ENCODE measurements around the gene GIT2.

The GIT2 gene

GRCh38 chr12:110004598-110004997 is 8.4 kb upstream of the GIT2 start:
- Histone ChIP-seq H3K9ac (ENCODE audit: low read depth, low read length) (no peak overlapping the region), H3K4me1 (ENCODE audit: control insufficient read depth, insufficient read depth, low read length) (peaks cover 7% of the 10 kb centered on the region), H3K27me3 (ENCODE audit: control insufficient read depth, insufficient read depth, low read length) (peaks cover 9% of the 10 kb centered on the region), H3K36me3 (ENCODE audit: control insufficient read depth, insufficient read depth, low read length) (no peaks in the 10 kb centered on the region), H3K27ac (ENCODE audit: low read depth, low read length) (no peak overlapping the region), H3K4me3 (ENCODE audit: low read depth, low read length) (no peak overlapping the region), H3K9me3 (ENCODE audit: control insufficient read depth, insufficient read depth, low read length) (no peaks in the 10 kb centered on the region)

- Histone ChIP-seq H3K27ac (ENCODE audit: low read depth, low read length) (no peak overlapping the region), H3K4me3 (ENCODE audit: low read depth, low read length) (no peak overlapping the region), H3K9me3 (ENCODE audit: control insufficient read depth, insufficient read depth, low read length) (no peaks in the 10 kb centered on the region), H3K27me3 (ENCODE audit: control insufficient read depth, insufficient read depth, low read length) (peaks cover 9% of the 10 kb centered on the region), H3K9ac (ENCODE audit: low read depth, low read length) (no peak overlapping the region), H3K4me1 (ENCODE audit: control insufficient read depth, insufficient read depth, low read length) (peaks cover 7% of the 10 kb centered on the region), H3K36me3 (ENCODE audit: control insufficient read depth, insufficient read depth, low read length) (no peaks in the 10 kb centered on the region)
Observed at GRCh38 chr12:110002676-110003515, 6.7 kb upstream of the GIT2 start.

GRCh38 chr12:110001596-110001995 is 5.4 kb upstream of the GIT2 start:
- no peaks in the 10 kb centered on the region for H3K36me3 ChIP-seq (ENCODE audit: control insufficient read depth, insufficient read depth, low read length)
- H3K4me3 ChIP-seq (ENCODE audit: low read depth, low read length) = no peak overlapping the region
- no peaks in the 10 kb centered on the region for H3K9me3 ChIP-seq (ENCODE audit: control insufficient read depth, insufficient read depth, low read length)
- H3K27ac ChIP-seq (ENCODE audit: low read depth, low read length) = no peak overlapping the region
- peaks cover 9% of the 10 kb centered on the region for H3K27me3 ChIP-seq (ENCODE audit: control insufficient read depth, insufficient read depth, low read length)
- peaks cover 7% of the 10 kb centered on the region for H3K4me1 ChIP-seq (ENCODE audit: control insufficient read depth, insufficient read depth, low read length)
- no peak overlapping the region for H3K9ac ChIP-seq (ENCODE audit: low read depth, low read length)

- Histone ChIP-seq H3K4me1 (ENCODE audit: control insufficient read depth, insufficient read depth, low read length) (peaks cover 11% of the 10 kb centered on the region), H3K36me3 (ENCODE audit: control insufficient read depth, insufficient read depth, low read length) (no peaks in the 10 kb centered on the region), H3K27ac (ENCODE audit: low read depth, low read length) (no peak overlapping the region), H3K9me3 (ENCODE audit: control insufficient read depth, insufficient read depth, low read length) (no peaks in the 10 kb centered on the region), H3K4me3 (ENCODE audit: low read depth, low read length) (peak overlapping the region; percentile 93), H3K27me3 (ENCODE audit: control insufficient read depth, insufficient read depth, low read length) (peaks cover 9% of the 10 kb centered on the region), H3K9ac (ENCODE audit: low read depth, low read length) (no peak overlapping the region; the same call in 1 of the 2 replicates)
Observed at GRCh38 chr12:109999983-110000505, 3.9 kb upstream of the GIT2 start.

- H3K36me3 ChIP-seq (ENCODE audit: control insufficient read depth, insufficient read depth, low read length) = no peaks in the 10 kb centered on the region
- H3K4me3 ChIP-seq (ENCODE audit: low read depth, low read length) = peak overlapping the region; percentile 93
- no peaks in the 10 kb centered on the region for H3K9me3 ChIP-seq (ENCODE audit: control insufficient read depth, insufficient read depth, low read length)
- H3K9ac ChIP-seq (ENCODE audit: low read depth, low read length) = no peak overlapping the region; the same call in 1 of the 2 replicates
- H3K27me3 ChIP-seq (ENCODE audit: control insufficient read depth, insufficient read depth, low read length) = peaks cover 9% of the 10 kb centered on the region
- H3K27ac ChIP-seq (ENCODE audit: low read depth, low read length) = no peak overlapping the region
- peaks cover 14% of the 10 kb centered on the region for H3K4me1 ChIP-seq (ENCODE audit: control insufficient read depth, insufficient read depth, low read length)
Observed at GRCh38 chr12:109999649-109999971, 3.4 kb upstream of the GIT2 start.

GRCh38 chr12:109998904-109999648 is 2.9 kb upstream of the GIT2 start, which contains the start of gene ANKRD13A:
Gene ANKRD13A (plus strand): TSS chr12:109999430. CDS start chr12:109999689, 259 bp downstream.
- H3K36me3 ChIP-seq (ENCODE audit: control insufficient read depth, insufficient read depth, low read length) = no peaks in the 10 kb centered on the region
- H3K27ac ChIP-seq (ENCODE audit: low read depth, low read length) = peak within 1 kb of the TSS; percentile 85
- H3K9me3 ChIP-seq (ENCODE audit: control insufficient read depth, insufficient read depth, low read length) = no peaks in the 10 kb centered on the region
- peaks cover 9% of the 10 kb centered on the region for H3K27me3 ChIP-seq (ENCODE audit: control insufficient read depth, insufficient read depth, low read length)
- H3K4me3 ChIP-seq (ENCODE audit: low read depth, low read length) = peak within 1 kb of the TSS; percentile 93
- H3K9ac ChIP-seq (ENCODE audit: low read depth, low read length) = peak within 1 kb of the TSS; percentile 98
- peaks cover 14% of the 10 kb centered on the region for H3K4me1 ChIP-seq (ENCODE audit: control insufficient read depth, insufficient read depth, low read length)

GRCh38 chr12:109998241-109998903 is 2.2 kb upstream of the GIT2 start:
- no peaks in the 10 kb centered on the region for H3K36me3 ChIP-seq (ENCODE audit: control insufficient read depth, insufficient read depth, low read length)
- peaks cover 14% of the 10 kb centered on the region for H3K4me1 ChIP-seq (ENCODE audit: control insufficient read depth, insufficient read depth, low read length)
- peak overlapping the region; percentile 93 for H3K4me3 ChIP-seq (ENCODE audit: low read depth, low read length)
- peaks cover 9% of the 10 kb centered on the region for H3K27me3 ChIP-seq (ENCODE audit: control insufficient read depth, insufficient read depth, low read length)
- H3K27ac ChIP-seq (ENCODE audit: low read depth, low read length) = no peak overlapping the region
- H3K9ac ChIP-seq (ENCODE audit: low read depth, low read length) = no peak overlapping the region
- H3K9me3 ChIP-seq (ENCODE audit: control insufficient read depth, insufficient read depth, low read length) = no peaks in the 10 kb centered on the region

GRCh38 chr12:109997393-109997792 is 1.2 kb upstream of the GIT2 start:
- Histone ChIP-seq H3K4me3 (ENCODE audit: low read depth, low read length) (no peak overlapping the region), H3K27me3 (ENCODE audit: control insufficient read depth, insufficient read depth, low read length) (peaks cover 9% of the 10 kb centered on the region), H3K9ac (ENCODE audit: low read depth, low read length) (no peak overlapping the region), H3K27ac (ENCODE audit: low read depth, low read length) (no peak overlapping the region), H3K9me3 (ENCODE audit: control insufficient read depth, insufficient read depth, low read length) (no peaks in the 10 kb centered on the region), H3K36me3 (ENCODE audit: control insufficient read depth, insufficient read depth, low read length) (no peaks in the 10 kb centered on the region), H3K4me1 (ENCODE audit: control insufficient read depth, insufficient read depth, low read length) (peaks cover 14% of the 10 kb centered on the region)

GRCh38 chr12:109996483-109996853 is 300 bp upstream of the GIT2 start:
- H3K9me3 ChIP-seq (ENCODE audit: control insufficient read depth, insufficient read depth, low read length) = no peaks in the 10 kb centered on the region
- peaks cover 14% of the 10 kb centered on the region for H3K4me1 ChIP-seq (ENCODE audit: control insufficient read depth, insufficient read depth, low read length)
- peaks cover 9% of the 10 kb centered on the region for H3K27me3 ChIP-seq (ENCODE audit: control insufficient read depth, insufficient read depth, low read length)
- peak overlapping the region; percentile 43 for H3K27ac ChIP-seq (ENCODE audit: low read depth, low read length)
- no peak overlapping the region for H3K9ac ChIP-seq (ENCODE audit: low read depth, low read length)
- peak overlapping the region; percentile 82; the same call in 1 of the 2 replicates for H3K4me3 ChIP-seq (ENCODE audit: low read depth, low read length)
- peaks cover 4% of the 10 kb centered on the region; the same call in 1 of the 2 replicates for H3K36me3 ChIP-seq (ENCODE audit: control insufficient read depth, insufficient read depth, low read length)

GRCh38 chr12:109995361-109995685 is 845 bp downstream of the GIT2 start:
- peaks cover 7% of the 10 kb centered on the region for H3K27me3 ChIP-seq (ENCODE audit: control insufficient read depth, insufficient read depth, low read length)
- H3K4me3 ChIP-seq (ENCODE audit: low read depth, low read length) = peak overlapping the region; percentile 82
- H3K27ac ChIP-seq (ENCODE audit: low read depth, low read length) = no peak overlapping the region
- H3K9ac ChIP-seq (ENCODE audit: low read depth, low read length) = 0 out of 2 replicates have a peak overlapping the region, but pooled peaks have one; percentile 38
- H3K9me3 ChIP-seq (ENCODE audit: control insufficient read depth, insufficient read depth, low read length) = no peaks in the 10 kb centered on the region
- H3K4me1 ChIP-seq (ENCODE audit: control insufficient read depth, insufficient read depth, low read length) = peaks cover 13% of the 10 kb centered on the region
- peaks cover 11% of the 10 kb centered on the region for H3K36me3 ChIP-seq (ENCODE audit: control insufficient read depth, insufficient read depth, low read length)

All from HUES48 (cell line).